HepG2 (cell line): ENCODE measurements around the gene SALL4. TPM values are rescaled to one million over a fixed set of nuclear protein-coding genes. Genes with fewer than 3 reads are reported as not detected.

Source experiments
- ATAC-seq: fragments of 200-7000 bp; cut with Tn5 transposase; 3 replicates; pipeline ENCODE4 v1.9.1; 2020; ENCODE audit warnings: mild to moderate bottlenecking, moderate library complexity
- BruUV-seq: library from RNA; stranded (reverse); fragments of 400-500 nt; replicated peaks from 2 replicates; lab custom pipeline; 2021; lab: Mats Ljungman, UMichigan
- CTCF ChIA-PET: fragments of 300-600 bp; formaldehyde crosslinking; extraction: SDS; loops from one replicate; lab custom pipeline; 2021; ENCODE audit warnings: low total read pairs, inconsistent platforms, low intra/inter-chr PET ratio; lab: Yijun Ruan, JAX
- POLR2A ChIA-PET: fragments of 350-600 bp; sonication (Branson Sonifier 250); formaldehyde crosslinking; loops from one replicate; lab custom pipeline; 2020; ENCODE audit warnings: antibody characterized with exemption, inconsistent platforms; lab: Yijun Ruan, JAX
- DNase-seq: peaks from one replicate; pipeline ENCODE4 v3.0.0-alpha.2; 2015; ENCODE audit warnings: low spot score
- FAIRE-seq: peaks from 3 replicates; lab custom pipeline; 2011; peaks lifted over from hg19 to GRCh38; lab: Jason Lieb, UNC
- H2AFZ ChIP-seq: one replicate; pipeline ENCODE4 v1.6.1; 2011; ENCODE audit warnings: low read length, inconsistent platforms
- H3K27ac ChIP-seq: fragments of 300-600 bp; 3 replicates; pipeline ENCODE4 v1.8.0; 2011; ENCODE audit warnings: mixed run types, mild to moderate bottlenecking, mixed read lengths, low read length, inconsistent platforms; ENCODE audit not compliant: insufficient read depth; ENCODE audit errors: extremely low read length
- H3K27me3 ChIP-seq, 2 experiments: fragments of 200-600 bp in 1 of 2; 2 replicates in 1 of 2; 3 replicates in 1 of 2; pipeline versions ENCODE4 v1.6.0 to v1.8.0; 2011; ENCODE audit warnings: low read length in 2 of 2, mild to moderate bottlenecking in 2 of 2, moderate library complexity in 2 of 2, inconsistent platforms in 1 of 2; ENCODE audit not compliant: insufficient read depth in 2 of 2, control insufficient read depth in 1 of 2
- H3K36me3 ChIP-seq, 2 experiments: fragments of 200-600 bp in 1 of 2; replicated peaks in 1 of 2; 2 replicates in 1 of 2; 3 replicates in 1 of 2; pipeline versions ENCODE4 v1.5.1 to v1.8.0; 2011; ENCODE audit warnings: low read length in 2 of 2, inconsistent platforms in 1 of 2; ENCODE audit not compliant: insufficient read depth in 2 of 2, control insufficient read depth in 1 of 2
- H3K4me1 ChIP-seq: 2 replicates; pipeline ENCODE4 v1.5.1; 2012; ENCODE audit warnings: low read length, inconsistent platforms; ENCODE audit not compliant: insufficient read depth
- H3K4me2 ChIP-seq: 2 replicates; pipeline ENCODE4 v1.6.0; 2011; ENCODE audit warnings: low read depth, low read length, inconsistent platforms
- H3K4me3 ChIP-seq, 3 experiments: fragments of 200-600 bp in 1 of 3; sonication (generic), shearing (Covaris generic) in 1 of 3; replicated peaks in 1 of 3; 2 replicates each; pipeline ENCODE4 v1.5.1; 2011 to 2016; ENCODE audit warnings: low read length in 3 of 3, inconsistent platforms in 2 of 3, low read depth in 2 of 3, mild to moderate bottlenecking in 2 of 3, control low read depth in 1 of 3, mixed read lengths in 1 of 3; ENCODE audit not compliant: insufficient read depth in 1 of 3
- H3K79me2 ChIP-seq: one replicate; pipeline ENCODE4 v1.6.1; 2011; ENCODE audit warnings: low read length, inconsistent platforms; ENCODE audit not compliant: insufficient read depth
- H3K9ac ChIP-seq: 2 replicates; pipeline ENCODE4 v1.6.0; 2011; ENCODE audit warnings: mild to moderate bottlenecking, low read depth, low read length, inconsistent platforms; ENCODE audit not compliant: insufficient read depth
- H3K9me3 ChIP-seq: 2 replicates; pipeline ENCODE4 v1.5.1; 2012; ENCODE audit warnings: mild to moderate bottlenecking, low read length
- H4K20me1 ChIP-seq: 2 replicates; pipeline ENCODE4 v1.6.0; 2011; ENCODE audit warnings: inconsistent platforms, mild to moderate bottlenecking, low read length, moderate library complexity; ENCODE audit not compliant: insufficient read depth
- CREM ChIP-seq, 2 experiments: sonication (generic) in 1 of 2; formaldehyde crosslinking in 1 of 2; IDR thresholded peaks; 2 replicates each; pipeline versions ENCODE4 v1.4.0 to v1.6.1; 2016 to 2020; ENCODE audit warnings: antibody characterized with exemption in 1 of 2, mild to moderate bottlenecking in 1 of 2, missing genetic modification reagents in 1 of 2
- FOXP4 ChIP-seq: sonication (generic); formaldehyde crosslinking; IDR thresholded peaks from 2 replicates; pipeline ENCODE4 v1.4.0; 2020; ENCODE audit warnings: missing genetic modification reagents
- ZBTB33 ChIP-seq: sonication (generic); formaldehyde crosslinking; IDR thresholded peaks from 2 replicates; pipeline ENCODE4 v1.4.0; 2020; ENCODE audit warnings: missing genetic modification reagents
- ZBTB38 ChIP-seq: sonication (generic); formaldehyde crosslinking; IDR thresholded peaks from 2 replicates; pipeline ENCODE4 v1.5.1; 2020; ENCODE audit warnings: mild to moderate bottlenecking, missing genetic modification reagents
- ZFP36L1 ChIP-seq: sonication (generic); formaldehyde crosslinking; IDR thresholded peaks from 2 replicates; pipeline ENCODE4 v1.8.0; 2022; ENCODE audit warnings: mild to moderate bottlenecking, missing genetic modification reagents, moderate library complexity
- ZNF18 ChIP-seq: sonication (generic); formaldehyde crosslinking; IDR thresholded peaks from 2 replicates; pipeline ENCODE4 v1.8.0; 2022; ENCODE audit warnings: mild to moderate bottlenecking, missing genetic modification reagents; ENCODE audit not compliant: insufficient replicate concordance
- ZNF460 ChIP-seq: sonication (generic); formaldehyde crosslinking; IDR thresholded peaks from 2 replicates; pipeline ENCODE4 v1.5.1; 2020; ENCODE audit warnings: missing genetic modification reagents, mild to moderate bottlenecking, borderline replicate concordance
- WGBS: methylation state at CpG from one replicate; pipeline ENCODE4 v1.1.6; 2017; ENCODE audit warnings: low lambda C conversion rate; 5-methylcytosine and 5-hydroxymethylcytosine counted together
- in situ Hi-C: cut with HindIII; loops from 2 replicates; pipeline ENCODE4 v1.10.0; 2017; ENCODE audit warnings: low pct_unique_long_range_greater_than_20kb; ENCODE audit not compliant: extremely low pct_ligation_motif_present
- intact Hi-C: fragments of 100-400 bp; cut with micrococcal nuclease; formaldehyde crosslinking; loops from one replicate; pipeline ENCODE4 v1.10.0; 2022; ENCODE audit not compliant: unreplicated experiment
- polyA plus RNA-seq, 8 experiments: library from polyadenylated mRNA; depleted of rRNA in 3 of 8; stranded (reverse) in 7 of 8; unstranded in 1 of 8; fragments of >200 nt; fragmentation: Illumina TruSeq in 4 of 8; extraction: Trizol in 4 of 8; gene quantifications; 2 replicates each; pipeline versions ENCODE4 v1.2.1 to v1.2.3, GENCODE V29; 2011 to 2016; ENCODE audit warnings: low read depth in 4 of 8, missing spikeins in 1 of 8, mixed read lengths in 1 of 8; ENCODE audit not compliant: insufficient read depth in 1 of 8
- total RNA-seq, 5 experiments: library from RNA; depleted of rRNA; stranded (reverse); fragments of >200 nt; fragmentation: Illumina TruSeq; extraction: Trizol; gene quantifications; 2 replicates each; pipeline ENCODE4 v1.2.3, GENCODE V29; 2016; ENCODE audit warnings: low read depth in 1 of 5
- TF ChIP-seq, protein P1 (sequence below): sonication (generic); formaldehyde crosslinking; IDR thresholded peaks from 2 replicates; pipeline ENCODE4 v1.4.0; 2020; ENCODE audit warnings: mild to moderate bottlenecking, missing genetic modification reagents

SALL4 gene
- total and polyA plus RNA-seq, 2 of the 13 experiments (the other 11 are each of a cell fraction or from before 2014, with no cell fraction given): 0.33 to 1.8 TPM

- intact Hi-C loops (no loop called here), in situ Hi-C loops (no loop called here)
- Histone ChIP-seq H3K9ac (no peak overlapping the region), H3K9me3 (no peaks in the 10 kb centered on the region), H3K36me3 (no peaks in the 10 kb centered on the region), H3K79me2 (peaks cover 17% of the 10 kb centered on the region), H3K4me1 (peaks cover 83% of the 10 kb centered on the region), H3K27ac (no peak overlapping the region), H4K20me1 (no peaks in the 10 kb centered on the region), H2AFZ (no peak overlapping the region), H3K27me3 (no peaks in the 10 kb centered on the region), H3K4me2 (no peak overlapping the region), H3K4me3 (no peak overlapping the region)
- ATAC-seq (no peak), FAIRE-seq (no peak), DNase-seq (no peak)
- BruUV-seq: no TSS peak
- CTCF ChIA-PET: no interaction called here
- POLR2A ChIA-PET: no interaction called here
- WGBS: 91% methylated on average over 12 of the region's 12 CpGs
- TF ChIP-seq, protein P1, sequence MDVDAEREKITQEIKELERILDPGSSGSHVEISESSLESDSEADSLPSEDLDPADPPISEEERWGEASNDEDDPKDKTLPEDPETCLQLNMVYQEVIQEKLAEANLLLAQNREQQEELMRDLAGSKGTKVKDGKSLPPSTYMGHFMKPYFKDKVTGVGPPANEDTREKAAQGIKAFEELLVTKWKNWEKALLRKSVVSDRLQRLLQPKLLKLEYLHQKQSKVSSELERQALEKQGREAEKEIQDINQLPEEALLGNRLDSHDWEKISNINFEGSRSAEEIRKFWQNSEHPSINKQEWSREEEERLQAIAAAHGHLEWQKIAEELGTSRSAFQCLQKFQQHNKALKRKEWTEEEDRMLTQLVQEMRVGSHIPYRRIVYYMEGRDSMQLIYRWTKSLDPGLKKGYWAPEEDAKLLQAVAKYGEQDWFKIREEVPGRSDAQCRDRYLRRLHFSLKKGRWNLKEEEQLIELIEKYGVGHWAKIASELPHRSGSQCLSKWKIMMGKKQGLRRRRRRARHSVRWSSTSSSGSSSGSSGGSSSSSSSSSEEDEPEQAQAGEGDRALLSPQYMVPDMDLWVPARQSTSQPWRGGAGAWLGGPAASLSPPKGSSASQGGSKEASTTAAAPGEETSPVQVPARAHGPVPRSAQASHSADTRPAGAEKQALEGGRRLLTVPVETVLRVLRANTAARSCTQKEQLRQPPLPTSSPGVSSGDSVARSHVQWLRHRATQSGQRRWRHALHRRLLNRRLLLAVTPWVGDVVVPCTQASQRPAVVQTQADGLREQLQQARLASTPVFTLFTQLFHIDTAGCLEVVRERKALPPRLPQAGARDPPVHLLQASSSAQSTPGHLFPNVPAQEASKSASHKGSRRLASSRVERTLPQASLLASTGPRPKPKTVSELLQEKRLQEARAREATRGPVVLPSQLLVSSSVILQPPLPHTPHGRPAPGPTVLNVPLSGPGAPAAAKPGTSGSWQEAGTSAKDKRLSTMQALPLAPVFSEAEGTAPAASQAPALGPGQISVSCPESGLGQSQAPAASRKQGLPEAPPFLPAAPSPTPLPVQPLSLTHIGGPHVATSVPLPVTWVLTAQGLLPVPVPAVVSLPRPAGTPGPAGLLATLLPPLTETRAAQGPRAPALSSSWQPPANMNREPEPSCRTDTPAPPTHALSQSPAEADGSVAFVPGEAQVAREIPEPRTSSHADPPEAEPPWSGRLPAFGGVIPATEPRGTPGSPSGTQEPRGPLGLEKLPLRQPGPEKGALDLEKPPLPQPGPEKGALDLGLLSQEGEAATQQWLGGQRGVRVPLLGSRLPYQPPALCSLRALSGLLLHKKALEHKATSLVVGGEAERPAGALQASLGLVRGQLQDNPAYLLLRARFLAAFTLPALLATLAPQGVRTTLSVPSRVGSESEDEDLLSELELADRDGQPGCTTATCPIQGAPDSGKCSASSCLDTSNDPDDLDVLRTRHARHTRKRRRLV (CRISPR knock-in tag): 0 out of 2 replicates have a peak, but pooled peaks have one; percentile 28
- TF ChIP-seq ZNF18 (peak; percentile 67), ZFP36L1 (CRISPR knock-in tag) (0 out of 2 replicates have a peak, but pooled peaks have one; percentile 27), ZBTB33 (CRISPR knock-in tag) (0 out of 2 replicates have a peak, but pooled peaks have one; percentile 7), ZBTB38 (CRISPR knock-in tag) (peak; percentile 96), CREM (IDR thresholded peaks at IDR 0.05) (no peak), CREM (CRISPR knock-in tag; IDR thresholded peaks at IDR 0.05) (no peak), FOXP4 (CRISPR knock-in tag) (no peak), ZNF460 (CRISPR knock-in tag) (0 out of 2 replicates have a peak, but pooled peaks have one; percentile 21)
Measured at GRCh38 chr20:51738877-51739447, 63.4 kb downstream of the SALL4 start.
